HL-60 (cell line): ENCODE measurements around the gene TOMM40L.
"Not testable (repeated sequence)": the region's sequence is repeated elsewhere in the genome, so short reads cannot be mapped to it uniquely, and the experiment has no call there.

Source experiments
- CTCF ChIP-seq: IDR thresholded peaks from one replicate; pipeline ENCODE4 v1.5.1; 2011; ENCODE audit warnings: low read length, control low read depth, inconsistent platforms; ENCODE audit not compliant: insufficient read depth
- GABPA ChIP-seq: IDR thresholded peaks from 2 replicates; pipeline ENCODE4 v1.6.1; 2012; ENCODE audit warnings: low read depth
- POLR2AphosphoS5 ChIP-seq: IDR thresholded peaks from 2 replicates; pipeline ENCODE4 v1.6.1; 2012; ENCODE audit warnings: low read depth
- REST ChIP-seq: IDR thresholded peaks from 2 replicates; pipeline ENCODE4 v1.6.1; 2012; ENCODE audit warnings: low read depth; ENCODE audit not compliant: insufficient replicate concordance

DNA sequence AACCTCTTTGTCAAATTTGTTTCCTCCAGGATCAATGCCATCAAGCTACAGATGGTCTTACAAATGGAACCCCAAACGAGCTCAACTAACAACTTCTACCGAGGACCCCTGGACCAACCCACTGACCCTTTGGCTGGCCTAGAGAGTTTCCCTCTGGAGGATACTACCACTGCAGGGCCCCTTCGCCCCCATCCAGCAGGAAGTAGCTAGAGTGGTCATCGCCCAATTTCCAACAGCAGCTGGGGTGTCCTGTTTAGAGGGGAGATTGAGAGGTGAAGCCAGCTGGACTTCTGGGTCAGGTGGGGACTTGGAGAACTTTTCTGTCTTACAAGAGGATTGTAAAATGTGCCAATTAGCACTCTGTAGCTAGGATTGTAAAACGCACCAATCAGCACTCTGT, 31.2 kb downstream of the TOMM40L start:
- not testable (repeated sequence) for TF ChIP-seq CTCF, GABPA, POLR2AphosphoS5, REST
